ENCODE measurements around the gene AGPAT1. TPM values are rescaled to one million over a fixed set of nuclear protein-coding genes. Genes with fewer than 3 reads are reported as not detected.

The AGPAT1 gene
- total RNA-seq, 1 experiment from 2014 or later = 55.6 TPM

GRCh38 chr6:32174416-32174815 lies 1.5 kb downstream of the AGPAT1 start:
- ChIA-PET POLR2A (no interaction called here), RAD21 (ENCODE audit: low non-redundant PET in 1 of 2, low total read pairs in 2 of 2, uncharacterized antibody in 2 of 2, unreplicated experiment in 2 of 2) (no interaction called here), CTCF (no interaction called here)
- TF ChIP-seq EGR1 (IDR thresholded peaks at IDR 0.05; ENCODE audit: low read depth) = no peak
- no peak for TF ChIP-seq EZH2phosphoT487 (IDR thresholded peaks at IDR 0.05; ENCODE audit: borderline replicate concordance)
- TF ChIP-seq CEBPB (IDR thresholded peaks at IDR 0.05; ENCODE audit: low read depth) = no peak
- no peak for TF ChIP-seq POLR2AphosphoS5 (IDR thresholded peaks at IDR 0.05; ENCODE audit: low read depth, low read length)
- no peak for TF ChIP-seq FOSL1 (IDR thresholded peaks at IDR 0.05; ENCODE audit: low read depth)
- no peak for TF ChIP-seq POLR2A (IDR thresholded peaks at IDR 0.05; ENCODE audit: borderline replicate concordance, extremely low read depth, insufficient read depth, insufficient read length)
- TF ChIP-seq YY1 (IDR thresholded peaks at IDR 0.05; ENCODE audit: extremely low read depth, insufficient replicate concordance, low read depth, low read length) = no peak
- TF ChIP-seq RAD21 (IDR thresholded peaks at IDR 0.05; ENCODE audit: low read depth) = no peak
- TF ChIP-seq TCF7L2 (IDR thresholded peaks at IDR 0.05; ENCODE audit: borderline replicate concordance, extremely low read depth, insufficient read depth, insufficient read length) = no peak
- TF ChIP-seq JUND (IDR thresholded peaks at IDR 0.05) = no peak
- TF ChIP-seq CTCF (IDR thresholded peaks at IDR 0.05 in 2 of 3, conservative IDR thresholded peaks at IDR 0.05 in 1 of 3; ENCODE audit: borderline replicate concordance in 1 of 3, insufficient read depth in 1 of 3, low read depth in 2 of 3, low read length in 2 of 3) = no peak
- no peak for TF ChIP-seq SP1 (IDR thresholded peaks at IDR 0.05; ENCODE audit: low read depth)
- no peak for TF ChIP-seq REST (IDR thresholded peaks at IDR 0.05; ENCODE audit: low read depth)
- Histone ChIP-seq H3K4me2 (ENCODE audit: low read length) (peak overlapping the region; percentile 97), H3K4me1 (ENCODE audit: control insufficient read depth in 1 of 2, insufficient read depth in 2 of 2, low read length in 2 of 2) (peaks cover 23 to 51% of the 10 kb centered on the region in 2 experiments), H3K9ac (ENCODE audit: low read length) (no peak overlapping the region), H3K27me3 (ENCODE audit: insufficient read depth, low read length) (no peaks in the 10 kb centered on the region), H3K27ac (ENCODE audit: low read depth, low read length) (no peak overlapping the region), H4K20me1 (ENCODE audit: insufficient read depth) (no peaks in the 10 kb centered on the region), H3K9me2 (ENCODE audit: insufficient read depth) (no peaks in the 10 kb centered on the region), H3K36me3 (ENCODE audit: control insufficient read depth in 1 of 2, insufficient read depth in 2 of 2, low read length in 2 of 2) (peaks cover 0 to 11% of the 10 kb centered on the region in 2 experiments; a peak in 3 of 4 replicates), H3K79me2 (ENCODE audit: insufficient read depth, low read length) (peaks cover 24% of the 10 kb centered on the region), H3K4me3 (replicated peaks in 1 of 2; ENCODE audit: low read depth in 1 of 2, low read length in 2 of 2) (peak overlapping the region in 1 of 2 experiments; percentile 98; a peak in 1 of 4 replicates), H2AFZ (ENCODE audit: low read depth, low read length, poor library complexity, severe bottlenecking) (no peak overlapping the region), H3K9me3 (ENCODE audit: control insufficient read depth in 1 of 2, insufficient read depth in 1 of 2, low read depth in 1 of 2, low read length in 2 of 2) (no peaks in the 10 kb centered on the region)
- intact Hi-C loops (cut with micrococcal nuclease) = no loop called here
- ATAC-seq = no peak
- no peak for DNase-seq (ENCODE audit: low read depth, low spot score)
- no TSS peak for BruUV-seq (replicated peaks)

Data from HCT116 (cell line).